HG03342 (cell line): ENCODE measurements around the gene FOXI1.

ENCODE experiments used
- ATAC-seq: cut with Tn5 transposase; IDR thresholded peaks from one replicate; pipeline ENCODE4 v1.9.1; 2021; ENCODE audit warnings: mild to moderate bottlenecking, moderate library complexity; ENCODE audit not compliant: unreplicated experiment

The FOXI1 gene

GRCh38 chr5:170149206-170149515 is 43.5 kb downstream of the FOXI1 start:
- ATAC-seq = no peak

- ATAC-seq = no peak
Observed at GRCh38 chr5:170150713-170151096, 45.0 kb downstream of the FOXI1 start.

- peak; percentile 40 for ATAC-seq
Observed at GRCh38 chr5:170151097-170151831, 45.6 kb downstream of the FOXI1 start.

GRCh38 chr5:170152767-170153166 is 47.1 kb downstream of the FOXI1 start:
- ATAC-seq = no peak

GRCh38 chr5:170154297-170154696 is 48.6 kb downstream of the FOXI1 start:
- no peak for ATAC-seq

GRCh38 chr5:170154744-170155143 is 49.0 kb downstream of the FOXI1 start:
- ATAC-seq = peak; percentile 60

- ATAC-seq = no peak
Observed at GRCh38 chr5:170155771-170156170, 50.1 kb downstream of the FOXI1 start.

GRCh38 chr5:170159101-170159698 is 53.5 kb downstream of the FOXI1 start:
- ATAC-seq = no peak
